Measurements from ENCODE around the gene GABRA4.
A peak's percentile ranks its signal among the peaks of the same experiment; 100 is the strongest.

The GABRA4 gene

DNA sequence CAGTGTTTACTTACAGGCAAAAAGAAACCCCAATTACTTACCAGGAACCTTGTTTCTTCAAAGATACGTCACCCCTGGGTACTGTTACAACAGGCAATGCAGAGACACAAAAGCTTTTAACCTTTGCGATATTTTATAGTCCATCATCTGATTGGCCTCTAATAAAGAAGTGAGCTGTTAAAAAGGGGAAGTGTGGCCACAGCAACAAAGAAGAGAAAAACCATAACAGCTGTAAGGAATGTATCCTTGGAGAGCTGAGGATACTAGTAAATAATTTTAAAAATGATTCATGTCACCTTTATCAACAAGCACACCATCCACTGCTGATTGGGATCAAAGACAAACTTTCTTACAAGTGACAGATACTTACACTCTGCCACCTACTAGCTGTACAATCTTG, 14.1 kb downstream of the GABRA4 start:
- no peak for DNase-seq (ENCODE audit: low spot score)

GRCh38 chr4:46977245-46977644, 16.1 kb downstream of the GABRA4 start:
- DNase-seq (ENCODE audit: low spot score): no peak

- no peak for DNase-seq (ENCODE audit: low spot score)
Measured at GRCh38 chr4:46975812-46976553, 17.4 kb downstream of the GABRA4 start.

DNA sequence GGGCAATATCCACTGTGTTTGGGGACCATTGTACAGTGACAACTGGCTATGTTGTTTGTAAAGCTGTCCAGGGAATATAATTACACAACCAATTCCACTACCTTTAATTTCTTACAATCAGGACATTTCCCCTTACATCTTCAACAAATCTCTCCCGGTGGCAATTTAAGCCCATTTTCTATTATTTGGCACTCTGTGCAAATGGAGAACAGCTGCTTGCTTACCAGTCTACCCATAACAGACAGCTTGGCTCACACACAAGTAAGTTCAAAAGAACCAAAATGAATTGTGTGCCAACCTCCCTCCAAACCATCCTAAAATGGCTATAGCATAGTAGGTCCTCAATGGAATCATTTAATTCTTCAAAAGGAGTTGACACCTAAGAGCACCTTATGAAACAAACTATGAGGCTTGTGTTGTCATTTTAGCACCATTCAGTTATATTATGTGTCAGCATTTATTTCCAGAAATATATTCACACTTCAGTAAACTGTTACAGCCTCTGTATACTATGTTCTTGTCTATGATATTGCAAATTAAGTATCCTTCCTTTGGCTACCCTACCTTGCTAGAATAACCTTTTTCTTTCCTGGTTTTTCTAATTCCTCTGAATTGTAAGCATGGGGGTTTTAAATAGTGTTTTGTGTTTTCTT, 18.4 kb downstream of the GABRA4 start:
- DNase-seq (ENCODE audit: low spot score): no peak

DNA sequence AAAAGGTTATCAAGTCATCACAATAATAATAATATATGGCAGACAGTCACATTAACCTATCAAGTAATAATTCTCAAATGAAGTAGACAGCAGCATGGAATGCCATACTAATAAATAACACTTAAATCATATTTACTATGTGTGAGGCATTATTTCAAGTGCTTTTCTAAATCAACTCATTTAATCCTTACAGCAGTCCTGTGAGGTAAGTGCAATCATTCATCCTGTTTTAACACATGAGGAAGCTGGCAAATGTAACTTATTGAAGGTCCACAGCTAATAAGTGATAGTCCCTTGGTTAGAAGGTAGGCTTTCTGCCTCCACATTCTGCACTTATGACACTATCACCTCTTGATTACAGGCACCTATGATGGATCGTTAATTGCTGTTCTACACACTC, 24.5 kb downstream of the GABRA4 start:
- DNase-seq (ENCODE audit: low spot score): no peak

DNA sequence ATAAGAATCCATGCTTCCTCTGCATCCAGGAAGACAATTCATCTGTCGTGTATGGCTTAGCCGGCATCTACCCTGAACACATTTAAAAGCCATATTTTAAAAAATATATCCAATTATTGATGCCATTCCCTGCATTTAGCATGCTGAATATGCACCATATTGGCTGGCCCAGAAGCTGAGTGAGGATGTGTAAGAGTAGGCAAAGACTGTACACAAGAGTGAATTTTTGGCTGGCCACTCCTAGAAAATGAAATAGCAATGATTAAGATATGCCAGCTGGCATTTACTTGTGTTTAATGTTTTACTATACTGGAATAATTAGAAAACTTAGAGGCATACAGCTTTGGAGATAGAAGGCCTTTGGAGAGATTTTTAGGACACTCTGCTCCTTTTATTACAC, 25.8 kb downstream of the GABRA4 start:
- DNase-seq (ENCODE audit: low spot score): no peak

DNA sequence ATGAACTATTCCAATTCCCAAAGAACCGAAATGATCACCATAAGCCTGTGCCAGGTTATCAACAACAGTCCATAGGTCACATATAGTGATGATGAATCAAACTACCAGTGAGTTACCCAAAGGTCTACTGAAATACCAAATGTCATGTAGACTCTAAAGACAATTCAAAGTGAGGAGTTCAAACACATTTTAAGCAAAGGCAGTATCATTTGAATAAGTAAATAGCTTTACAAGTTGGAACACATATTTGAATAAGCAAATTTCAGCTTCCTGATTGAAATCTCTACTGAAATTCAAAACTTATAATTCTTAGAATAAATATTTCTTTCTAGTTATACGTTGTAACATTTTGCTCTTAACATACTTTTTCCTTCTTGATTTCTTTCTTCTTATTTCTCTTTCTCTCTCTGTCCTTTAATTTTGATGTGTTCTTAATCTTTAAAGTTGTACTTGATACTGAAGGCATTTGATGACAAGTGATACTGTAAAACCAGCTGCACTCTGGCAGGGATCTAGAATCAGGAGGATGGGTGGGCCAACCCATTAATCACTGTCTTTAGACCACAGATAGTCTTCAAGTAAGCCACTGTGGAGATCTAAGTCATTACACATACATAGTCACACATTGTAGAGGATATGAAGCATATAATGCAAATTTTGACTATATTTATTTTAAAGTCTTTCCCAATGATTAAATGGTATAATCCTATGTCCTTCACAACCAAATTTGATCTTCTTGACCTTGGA, 34.5 kb downstream of the GABRA4 start:
- no peak for DNase-seq (ENCODE audit: low spot score)

DNA sequence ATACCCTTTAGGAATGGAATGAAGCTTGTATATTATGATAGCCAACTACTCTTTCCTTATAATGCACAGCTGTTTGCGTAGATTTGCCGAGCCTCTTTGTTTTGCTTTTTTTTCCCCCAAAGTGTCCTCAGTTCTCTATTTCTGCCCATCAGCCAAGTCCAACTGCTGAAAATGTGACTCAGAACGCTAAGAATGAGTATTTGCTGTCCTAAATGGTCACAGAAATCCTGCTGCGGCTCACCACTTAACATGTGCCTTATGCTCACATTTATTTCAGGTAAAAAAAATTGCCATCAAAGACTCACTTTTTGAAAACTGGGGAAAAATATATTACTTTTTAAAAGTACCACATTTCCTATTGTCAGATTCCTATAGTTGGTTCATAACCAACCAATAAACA, 36.9 kb downstream of the GABRA4 start:
- no peak for DNase-seq (ENCODE audit: low spot score)

DNA sequence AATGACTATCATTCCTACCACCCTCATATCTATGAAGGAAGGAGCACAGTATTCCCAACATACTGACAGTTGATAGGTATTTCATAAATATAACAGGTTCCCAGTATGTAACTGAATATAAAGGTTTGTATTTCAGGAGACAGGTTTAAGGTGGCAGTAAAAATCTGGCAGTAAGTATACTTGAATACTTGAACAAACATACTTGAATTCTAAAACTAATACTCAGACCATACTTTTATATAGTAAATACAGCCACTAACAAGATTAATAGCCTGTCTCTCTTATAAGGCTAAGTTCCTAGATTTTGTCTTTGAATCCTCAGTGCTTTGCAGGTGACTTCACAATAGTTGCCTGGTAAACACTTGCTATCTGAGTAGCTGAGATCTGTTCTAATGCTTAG, 37.8 kb downstream of the GABRA4 start:
- DNase-seq (ENCODE audit: low spot score): no peak

GRCh38 chr4:46954643-46955042, 38.7 kb downstream of the GABRA4 start:
- DNase-seq (ENCODE audit: low spot score): no peak

GRCh38 chr4:46953564-46953963, 39.8 kb downstream of the GABRA4 start:
- DNase-seq (ENCODE audit: low spot score): no peak

DNA sequence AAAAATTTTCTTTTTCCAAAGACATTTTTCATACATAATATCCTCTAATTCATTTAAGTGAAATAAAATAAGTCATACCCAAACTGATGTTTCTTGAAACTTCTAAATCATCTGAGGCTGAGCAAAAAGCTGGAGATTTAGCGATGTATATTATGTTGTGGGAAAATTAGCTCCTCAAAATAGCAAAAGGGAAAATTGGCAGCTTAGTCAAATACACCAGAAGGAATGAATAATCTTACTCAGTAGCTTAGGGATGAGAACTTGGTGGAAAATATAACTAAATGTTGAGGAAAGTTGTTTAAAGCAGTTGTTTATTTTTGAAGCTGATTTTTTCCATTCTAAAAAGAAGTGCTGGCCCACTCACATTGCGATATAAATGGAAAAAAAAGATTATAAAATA, 40.9 kb downstream of the GABRA4 start:
- no peak for DNase-seq (ENCODE audit: low spot score)

- DNase-seq (ENCODE audit: low spot score): no peak
Measured at GRCh38 chr4:46950826-46951225, 42.6 kb downstream of the GABRA4 start.

DNA sequence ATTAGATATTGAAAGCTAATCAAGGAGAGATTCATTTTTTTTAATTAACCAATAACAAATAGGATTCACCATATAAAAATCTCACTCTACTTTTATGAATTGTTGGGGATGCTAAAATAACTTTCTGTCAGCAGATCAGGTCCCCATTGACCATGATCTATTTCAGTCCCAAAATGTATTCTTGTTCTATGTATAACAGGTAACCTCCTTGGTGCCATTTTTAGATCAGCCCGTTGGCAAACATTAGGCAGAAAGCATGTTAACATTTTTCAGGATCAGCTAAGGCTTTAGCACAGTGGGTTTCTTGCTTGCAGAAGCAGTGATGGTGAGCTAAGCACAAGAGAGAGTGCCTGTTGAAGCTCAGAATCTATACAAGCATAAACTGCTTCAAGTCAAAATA, 43.6 kb downstream of the GABRA4 start:
- DNase-seq (ENCODE audit: low spot score): no peak

DNA sequence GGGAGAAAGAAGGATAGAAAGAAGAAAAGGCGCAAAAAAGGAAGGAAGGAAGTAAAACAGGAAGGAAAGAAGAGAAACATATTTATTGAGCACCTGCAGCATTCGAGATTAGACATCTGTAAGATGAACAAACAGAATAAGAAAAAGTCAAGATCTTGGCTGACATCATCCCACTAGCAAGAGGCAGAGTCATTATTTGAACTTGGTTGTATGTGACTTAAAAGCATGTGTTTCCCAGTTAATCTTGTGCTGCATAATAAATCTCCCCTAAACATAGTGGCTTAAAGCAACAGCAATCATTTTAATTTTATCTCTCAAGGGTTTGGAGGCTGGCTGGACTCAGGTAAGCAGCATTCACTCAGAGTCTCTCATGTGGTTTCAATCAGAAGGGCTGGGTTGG, 45.8 kb downstream of the GABRA4 start:
- DNase-seq (ENCODE audit: low spot score): no peak

DNA sequence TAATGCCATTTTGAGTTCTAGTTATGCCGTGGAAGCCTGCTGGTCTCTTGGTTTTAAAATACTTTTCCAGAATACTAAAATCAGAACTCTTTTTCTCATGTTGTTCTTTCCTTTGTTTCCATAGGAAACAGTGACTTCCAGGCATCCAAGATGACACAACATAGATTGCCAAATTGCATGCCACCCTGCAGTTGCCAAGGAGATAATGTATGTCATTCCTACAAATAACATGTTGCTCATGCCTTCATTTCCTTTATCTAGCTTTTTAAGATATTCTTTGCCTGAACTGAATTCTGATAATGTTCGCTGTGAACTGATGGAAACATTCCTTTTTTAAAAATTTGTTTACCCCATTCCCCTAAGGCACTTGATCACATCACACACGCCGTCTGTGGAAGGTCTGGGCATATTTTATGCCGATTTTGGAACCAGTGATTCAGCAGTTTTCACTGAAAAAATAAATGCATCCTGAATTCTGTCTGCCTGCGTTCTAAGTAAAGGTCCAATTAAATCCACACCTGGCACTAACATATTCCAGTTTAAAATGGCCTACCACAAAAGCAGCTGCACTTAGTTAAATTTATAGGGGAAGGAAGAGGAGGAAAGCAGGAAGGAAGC, 46.4 kb downstream of the GABRA4 start:
- no peak for DNase-seq (ENCODE audit: low spot score)

- DNase-seq (ENCODE audit: low spot score): no peak
Measured at GRCh38 chr4:46945062-46945461, 48.3 kb downstream of the GABRA4 start.

GRCh38 chr4:46944345-46944744, 49.0 kb downstream of the GABRA4 start:
- DNase-seq (ENCODE audit: low spot score): no peak

DNA sequence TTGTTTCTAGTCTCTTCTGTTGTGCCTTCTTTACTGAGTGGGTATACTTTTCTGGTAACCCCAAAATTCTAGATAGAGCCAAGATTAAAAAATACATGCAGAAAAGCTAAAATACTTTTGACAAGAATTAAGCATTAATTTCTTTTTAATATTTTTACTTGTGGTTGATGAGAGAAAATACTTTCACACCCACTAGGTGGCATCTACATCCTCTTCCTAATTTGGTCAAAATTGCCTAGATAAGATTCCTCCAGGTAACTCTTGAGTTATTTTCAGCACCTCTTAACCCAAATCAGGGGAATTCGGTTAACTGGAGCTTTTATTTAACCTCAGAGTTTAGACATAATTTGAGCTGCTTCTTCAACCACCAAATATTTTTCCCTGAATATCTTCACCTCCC, 55.9 kb downstream of the GABRA4 start:
- DNase-seq (ENCODE audit: low spot score): no peak

DNA sequence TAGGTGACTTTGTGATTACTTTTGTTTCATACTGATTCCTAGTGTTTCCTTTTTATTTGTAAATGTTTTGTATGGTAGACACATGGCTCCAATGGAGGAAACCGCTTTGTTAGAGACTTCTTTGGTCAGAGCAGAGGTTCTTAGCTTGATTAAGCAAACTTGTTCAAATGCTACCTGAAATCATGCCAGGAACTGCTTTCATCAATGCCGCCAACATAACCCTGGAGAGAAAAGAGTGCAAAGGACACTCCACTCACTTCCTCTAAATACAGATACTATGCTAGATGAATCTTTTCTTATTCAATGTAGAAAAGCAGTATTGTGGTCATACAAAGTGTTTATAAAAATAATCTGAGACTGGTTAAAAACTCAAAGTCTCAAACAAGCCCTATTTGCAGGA, 58.7 kb downstream of the GABRA4 start:
- no peak for DNase-seq (ENCODE audit: low spot score)

DNA sequence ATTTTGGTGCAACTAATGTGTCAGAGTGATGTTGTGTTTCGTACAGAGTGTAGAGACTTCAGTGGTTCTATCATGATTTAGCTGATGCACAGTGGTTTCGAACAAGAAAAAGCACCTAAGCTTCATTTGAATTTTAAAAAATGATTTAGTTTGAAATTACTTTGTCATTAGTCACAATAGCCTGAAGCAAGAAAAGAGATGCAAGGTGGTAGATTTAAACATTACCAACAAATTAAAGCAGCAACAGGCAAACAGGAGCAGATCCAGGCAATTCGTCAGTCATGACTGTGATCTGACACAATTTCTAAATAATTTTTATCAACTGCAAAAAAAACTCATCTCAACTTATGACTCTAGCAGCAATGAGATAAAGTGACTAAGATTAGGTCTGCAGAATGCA, 59.7 kb downstream of the GABRA4 start:
- no peak for DNase-seq (ENCODE audit: low spot score)

DNA sequence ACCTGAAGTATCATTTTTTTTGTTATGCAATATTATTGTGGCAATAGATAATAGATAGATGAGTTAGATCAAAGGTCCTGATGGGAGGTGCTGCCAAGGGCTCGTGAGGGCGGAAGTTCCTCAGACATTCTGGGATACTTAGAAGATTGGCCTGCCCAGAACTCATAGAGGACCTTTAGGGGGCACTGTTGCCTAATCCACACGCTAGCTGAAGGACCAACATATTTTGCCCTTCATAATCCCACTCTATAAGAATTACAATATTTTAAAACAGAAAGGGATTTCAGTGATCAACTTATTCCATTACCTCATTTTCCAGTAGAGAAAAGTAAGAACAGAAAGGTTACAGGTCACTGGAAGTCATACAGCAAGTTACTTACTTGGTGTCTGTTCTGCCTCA, 61.4 kb downstream of the GABRA4 start:
- DNase-seq (ENCODE audit: low spot score): peak; percentile 69

DNA sequence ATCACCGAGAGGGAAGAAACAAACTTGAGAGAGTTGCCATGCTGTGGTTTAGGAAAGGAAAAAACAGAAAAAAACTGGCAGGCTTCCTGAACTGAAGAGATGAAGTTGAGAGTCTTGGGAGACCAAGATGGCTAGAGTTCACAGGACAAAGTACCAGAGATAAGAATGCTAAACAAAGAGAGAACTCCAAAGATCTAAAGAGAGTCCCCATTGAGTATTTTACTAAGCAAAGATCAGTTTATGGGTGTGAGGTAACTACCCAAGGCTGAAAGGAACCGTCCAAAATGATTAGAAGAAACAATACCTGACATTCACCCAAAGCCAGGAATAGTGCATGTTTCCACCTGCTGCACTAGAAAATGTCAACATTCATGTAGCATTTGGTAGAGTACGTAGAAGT, 62.5 kb downstream of the GABRA4 start:
- DNase-seq (ENCODE audit: low spot score): no peak

Measured in pons (tissue), 1 donor.